RPMI7951 (cell line): ENCODE results near the gene ANAPC5. TPM values are rescaled to one million over a fixed set of nuclear protein-coding genes. Genes with fewer than 3 reads are reported as not detected.

Experiments
- DNase-seq: peaks from one replicate; pipeline ENCODE4 v3.0.0-alpha.2; 2012; ENCODE audit warnings: low read depth
- total RNA-seq: library from RNA; depleted of rRNA; stranded (reverse); fragments of >200 nt; shearing (Covaris generic); gene quantifications from 2 replicates; pipeline ENCODE4 v1.2.3, GENCODE V29; 2014

Gene ANAPC5
- total RNA-seq, 1 experiment from 2014 or later = 152 TPM

- no peak for DNase-seq
These were observed 19.2 kb upstream of the ANAPC5 start for GRCh38 chr12:121371404-121371803.

DNA sequence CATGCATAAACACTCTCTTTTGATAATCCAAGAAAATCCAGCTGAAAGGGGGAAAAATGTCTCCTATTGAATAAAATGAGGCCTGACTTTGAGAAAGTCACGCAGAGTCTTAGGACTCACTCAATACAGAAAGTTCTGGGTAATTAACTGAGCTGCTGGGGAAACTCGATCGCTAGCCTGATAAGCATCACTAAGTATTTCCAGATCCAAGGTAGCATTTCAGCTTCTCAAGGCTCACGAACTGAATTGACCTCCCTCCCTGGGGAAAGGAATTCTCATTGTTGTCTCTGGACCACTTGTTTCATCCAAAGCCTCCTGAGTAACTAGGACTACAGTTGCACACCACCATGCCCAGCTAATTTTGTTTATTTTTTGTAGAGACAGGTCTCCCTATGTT lies 13.8 kb upstream of the ANAPC5 start:
- peak; percentile 59 for DNase-seq

GRCh38 chr12:121365416-121366062 lies 13.3 kb upstream of the ANAPC5 start:
- DNase-seq = peak; percentile 40

DNA sequence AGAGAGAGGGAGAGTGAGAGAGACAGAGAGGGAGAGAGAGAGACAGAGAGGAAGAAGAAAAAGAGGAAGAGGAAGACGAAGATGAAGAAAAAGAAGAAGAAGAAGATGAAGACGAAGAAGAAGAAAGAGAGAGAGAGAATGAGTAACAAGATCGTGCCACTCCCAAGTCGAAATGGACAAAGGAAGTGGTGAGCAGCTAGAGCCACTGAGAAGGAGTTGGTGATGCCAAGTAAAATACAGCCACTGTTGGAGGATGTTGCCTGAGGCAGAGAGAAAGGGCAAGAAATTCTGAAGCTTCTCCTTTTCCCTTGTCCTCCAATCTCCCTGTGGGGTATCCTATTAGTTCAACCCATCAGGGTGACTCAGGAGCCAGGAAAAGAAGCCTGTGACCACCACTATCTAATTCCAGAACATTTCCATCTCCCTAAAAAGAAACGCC lies 12.5 kb upstream of the ANAPC5 start:
- peak; percentile 97 for DNase-seq

DNA sequence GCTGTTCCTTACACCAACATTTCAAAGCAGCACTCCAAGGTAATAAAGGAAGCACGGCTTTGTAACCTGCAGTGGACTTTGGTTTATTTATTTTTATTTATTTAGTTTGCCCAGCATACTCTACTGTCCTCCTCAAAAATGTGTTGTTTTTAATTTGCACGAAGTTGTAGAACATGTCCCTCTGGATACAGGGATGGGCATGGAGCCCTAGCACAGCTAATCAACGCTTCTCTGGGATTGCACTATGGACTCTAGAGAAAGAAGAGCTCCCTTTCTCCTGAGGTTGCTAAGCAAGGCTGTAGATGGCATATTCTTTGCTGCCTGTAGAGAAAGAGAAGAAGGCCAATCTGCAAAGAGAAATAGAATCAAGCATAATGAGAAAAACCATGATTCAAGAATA lies 5.9 kb upstream of the ANAPC5 start:
- DNase-seq = no peak

- DNase-seq = no peak
These were observed 5.1 kb upstream of the ANAPC5 start for GRCh38 chr12:121357331-121357730.

DNA sequence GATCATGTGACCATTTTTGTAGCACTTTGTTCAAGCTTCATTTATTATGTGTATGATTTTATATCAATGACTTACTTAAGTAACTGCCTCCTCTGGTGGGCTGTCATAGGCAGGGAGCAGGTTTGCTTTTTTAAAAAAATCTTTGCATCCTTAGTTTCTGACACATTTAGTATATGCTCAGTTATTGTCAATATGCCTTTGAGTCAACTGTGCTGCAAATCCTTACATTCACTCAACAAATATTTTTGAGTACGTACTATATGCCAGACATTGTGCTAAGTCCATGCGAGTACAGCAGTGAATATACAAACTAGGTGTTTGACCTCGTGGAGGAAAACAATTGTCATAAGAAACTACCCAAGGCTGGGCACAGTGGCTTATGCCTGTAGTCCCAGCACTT lies 4.4 kb upstream of the ANAPC5 start:
- DNase-seq = no peak

GRCh38 chr12:121355818-121356217 lies 3.6 kb upstream of the ANAPC5 start:
- DNase-seq = no peak

DNA sequence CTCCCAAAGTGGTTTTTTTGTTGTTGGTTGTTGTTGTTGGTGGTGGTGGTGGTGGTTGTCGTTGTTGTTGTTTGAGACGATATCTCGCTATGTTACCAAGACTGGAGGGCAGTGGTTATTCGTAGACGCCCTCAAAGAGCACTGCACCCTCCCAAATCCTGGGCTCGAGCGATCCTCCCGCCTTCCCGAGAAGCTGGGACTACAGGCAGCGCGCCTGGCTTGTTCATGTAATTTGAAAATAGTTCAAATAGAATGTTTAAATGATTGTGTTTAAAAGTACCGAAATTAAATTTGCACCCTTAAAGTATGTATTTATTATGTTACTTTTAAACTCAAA lies 439 bp upstream of the ANAPC5 start:
- no peak for DNase-seq

DNA sequence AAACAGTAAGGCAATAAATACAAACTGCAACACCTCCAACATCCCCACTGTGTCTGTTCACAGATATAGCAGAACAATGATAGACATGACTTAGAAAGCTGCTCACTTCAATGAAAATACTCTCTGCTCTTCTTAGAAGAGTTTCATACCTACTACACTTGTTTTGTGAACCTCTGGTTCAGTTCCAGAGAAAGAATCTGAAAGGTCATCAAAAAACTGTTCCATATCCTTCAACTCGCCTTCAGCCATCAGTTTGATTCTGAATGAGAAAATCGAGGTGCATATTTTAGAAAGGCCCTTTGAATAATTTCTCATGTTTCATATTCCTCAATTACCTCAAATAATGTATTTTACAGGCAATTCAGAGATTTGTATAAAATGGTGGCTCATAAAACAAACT lies 5.5 kb downstream of the ANAPC5 start:
- DNase-seq = no peak

DNA sequence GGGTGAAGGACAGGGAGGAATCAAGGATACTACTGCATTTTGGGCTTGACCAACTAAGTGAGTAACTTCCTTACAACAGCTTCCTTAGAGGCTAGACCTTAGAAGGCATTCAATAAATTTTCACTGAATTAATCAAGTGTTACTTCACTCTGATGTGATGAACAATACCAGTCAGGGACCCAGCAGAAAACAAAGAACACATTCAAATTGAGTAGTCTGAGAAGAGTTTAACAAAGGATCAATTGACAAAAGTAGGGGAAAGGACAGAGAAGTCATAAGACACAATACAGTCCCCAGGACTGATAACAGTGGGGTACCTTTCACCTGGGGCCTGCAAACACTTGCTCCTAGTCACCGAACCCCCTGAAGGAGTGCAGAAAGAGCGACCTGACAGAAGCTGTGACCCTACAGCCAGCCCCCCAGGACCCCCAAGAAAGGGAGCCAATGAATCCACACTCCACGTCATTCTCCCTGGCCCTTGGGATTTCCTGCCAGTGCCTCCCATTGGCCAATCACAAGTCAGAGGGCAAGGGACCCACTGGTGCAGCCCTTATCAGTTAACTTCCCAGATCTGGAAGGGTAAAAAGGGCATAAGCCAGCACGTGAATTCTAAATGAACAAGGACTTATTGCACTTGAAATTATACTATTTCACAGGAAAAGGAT lies 6.9 kb downstream of the ANAPC5 start:
- DNase-seq = no peak

DNA sequence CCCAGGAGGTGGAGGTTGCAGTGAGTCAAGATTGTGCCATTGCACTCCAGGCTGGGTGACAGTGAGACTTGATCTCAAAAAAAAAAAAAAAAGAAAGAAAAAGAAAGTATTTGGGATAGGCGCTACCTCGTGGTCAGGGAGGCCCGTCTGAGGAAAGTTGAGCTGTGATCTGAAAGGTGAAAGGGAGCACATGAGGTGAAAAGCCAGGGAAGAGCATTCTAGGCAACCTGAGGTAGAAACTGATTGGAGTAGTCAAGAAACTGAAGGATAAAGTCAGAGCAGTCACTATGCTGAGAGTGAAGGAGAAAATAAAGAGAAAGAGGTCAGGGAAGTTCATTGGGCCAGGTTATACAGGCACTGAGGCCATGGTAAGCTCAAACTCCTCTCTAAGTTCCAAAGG lies 7.7 kb downstream of the ANAPC5 start:
- no peak for DNase-seq

- DNase-seq = no peak
These were observed 14.8 kb downstream of the ANAPC5 start for GRCh38 chr12:121337416-121337815.

GRCh38 chr12:121334513-121335343 lies 17.5 kb downstream of the ANAPC5 start:
- DNase-seq = peak; percentile 68

GRCh38 chr12:121333747-121334146 lies 18.5 kb downstream of the ANAPC5 start:
- DNase-seq = no peak

- no peak for DNase-seq
These were observed 21.0 kb downstream of the ANAPC5 start for GRCh38 chr12:121331248-121331647.

DNA sequence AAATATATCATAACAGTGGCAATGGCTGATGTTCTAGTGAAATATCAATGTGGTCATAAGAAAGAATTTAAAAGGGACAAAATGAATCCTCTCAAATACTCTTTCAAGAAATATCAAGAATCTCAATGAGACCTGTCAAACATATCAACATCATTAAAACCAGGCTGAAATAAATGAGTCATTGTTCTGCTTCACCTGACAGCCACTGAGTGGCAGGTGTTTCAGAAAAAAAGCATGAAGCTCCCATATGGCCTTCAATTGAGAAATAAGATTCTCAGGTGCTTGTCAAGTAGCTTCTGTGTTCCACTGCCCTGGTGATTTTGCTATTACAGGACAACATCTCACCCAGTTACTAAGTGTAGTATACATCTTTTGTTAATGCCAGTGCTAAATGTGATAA lies 21.5 kb downstream of the ANAPC5 start:
- no peak for DNase-seq

DNA sequence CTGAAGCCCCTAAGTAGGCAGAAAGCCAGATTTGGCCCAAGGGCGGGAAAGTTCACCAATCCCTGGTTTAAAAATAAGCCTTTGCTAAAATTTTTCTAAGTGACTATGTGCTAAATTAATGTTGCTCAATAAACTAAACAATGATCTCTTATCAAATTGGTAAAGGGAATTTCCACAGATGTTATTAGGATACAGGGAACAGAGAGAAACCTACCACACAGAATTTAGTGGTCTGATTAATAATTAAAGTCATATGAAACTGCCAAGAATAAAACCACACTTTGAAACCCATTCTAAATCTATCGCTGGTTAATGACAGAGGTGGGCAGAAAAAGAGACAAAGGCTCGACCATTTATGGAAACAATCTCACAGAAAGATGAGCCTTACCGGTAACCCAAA lies 22.0 kb downstream of the ANAPC5 start:
- no peak for DNase-seq

DNA sequence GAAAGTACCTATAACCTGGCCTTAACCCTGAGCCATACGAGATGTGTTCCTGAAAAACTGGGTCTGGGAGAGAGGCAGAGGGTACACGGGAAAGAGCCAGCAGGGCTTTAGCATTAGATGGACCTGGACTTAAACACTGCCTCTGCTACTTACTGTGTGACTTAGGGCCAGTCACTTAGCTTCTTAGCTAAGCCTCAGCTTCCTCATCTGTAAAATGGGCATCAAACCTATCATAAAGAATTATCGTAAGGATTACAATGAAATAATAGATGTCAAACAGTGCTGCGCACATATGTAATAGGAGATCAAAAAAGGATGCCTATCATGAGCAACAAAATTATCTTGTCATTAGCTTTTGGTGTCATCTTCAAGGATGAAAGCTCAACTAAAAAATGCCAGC lies 23.6 kb downstream of the ANAPC5 start:
- DNase-seq = no peak

- DNase-seq = no peak
These were observed 25.1 kb downstream of the ANAPC5 start for GRCh38 chr12:121326996-121327674.

DNA sequence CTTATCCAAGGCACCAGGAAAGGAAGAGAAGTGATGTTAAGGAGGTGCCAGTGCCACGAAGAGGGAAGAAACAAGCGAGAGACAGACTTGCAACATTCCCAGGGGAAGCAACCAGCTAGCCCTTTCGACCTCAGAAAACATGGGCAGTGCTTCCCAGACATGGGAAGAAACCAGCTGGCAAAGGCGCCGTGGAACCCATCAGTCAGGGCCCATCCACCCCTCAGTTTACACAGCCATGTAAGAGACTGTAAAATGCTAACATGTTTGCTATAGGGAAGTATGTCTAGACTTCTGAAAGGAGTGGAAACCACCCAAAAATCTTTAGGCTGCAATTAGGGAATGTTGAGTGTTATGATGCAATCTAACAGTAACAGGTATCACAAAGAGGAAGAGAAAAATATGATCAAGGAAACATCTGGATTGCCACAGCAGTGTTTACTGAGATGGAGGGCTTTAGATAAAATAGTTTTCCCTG lies 26.3 kb downstream of the ANAPC5 start:
- no peak for DNase-seq

DNA sequence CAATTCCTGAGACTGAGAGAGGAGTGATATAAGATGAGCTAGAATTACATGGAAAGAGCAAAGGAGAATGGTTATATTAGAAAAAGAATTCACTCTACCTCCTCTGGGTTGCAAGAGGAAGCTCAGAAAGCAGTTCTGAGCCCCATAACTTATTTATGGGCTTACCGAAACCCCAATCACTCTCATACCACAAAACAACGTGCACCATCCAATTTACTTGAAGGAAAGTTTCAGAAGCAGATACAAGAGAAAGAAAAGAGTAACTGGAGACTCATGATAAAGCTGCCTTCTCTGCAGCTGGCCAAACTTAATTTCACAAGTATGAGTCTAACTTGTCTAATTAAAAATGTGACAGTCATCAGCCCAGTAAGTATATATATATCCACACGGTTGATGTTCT lies 28.3 kb downstream of the ANAPC5 start:
- DNase-seq = no peak
